ENCODE data around the gene PNRC2.
A peak's percentile ranks its signal among the peaks of the same experiment; 100 is the strongest.

PNRC2 gene, protein sequence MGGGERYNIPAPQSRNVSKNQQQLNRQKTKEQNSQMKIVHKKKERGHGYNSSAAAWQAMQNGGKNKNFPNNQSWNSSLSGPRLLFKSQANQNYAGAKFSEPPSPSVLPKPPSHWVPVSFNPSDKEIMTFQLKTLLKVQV
- total RNA-seq: 64.5 to 225 (median 111) reads per million in 17 experiments

DNA sequence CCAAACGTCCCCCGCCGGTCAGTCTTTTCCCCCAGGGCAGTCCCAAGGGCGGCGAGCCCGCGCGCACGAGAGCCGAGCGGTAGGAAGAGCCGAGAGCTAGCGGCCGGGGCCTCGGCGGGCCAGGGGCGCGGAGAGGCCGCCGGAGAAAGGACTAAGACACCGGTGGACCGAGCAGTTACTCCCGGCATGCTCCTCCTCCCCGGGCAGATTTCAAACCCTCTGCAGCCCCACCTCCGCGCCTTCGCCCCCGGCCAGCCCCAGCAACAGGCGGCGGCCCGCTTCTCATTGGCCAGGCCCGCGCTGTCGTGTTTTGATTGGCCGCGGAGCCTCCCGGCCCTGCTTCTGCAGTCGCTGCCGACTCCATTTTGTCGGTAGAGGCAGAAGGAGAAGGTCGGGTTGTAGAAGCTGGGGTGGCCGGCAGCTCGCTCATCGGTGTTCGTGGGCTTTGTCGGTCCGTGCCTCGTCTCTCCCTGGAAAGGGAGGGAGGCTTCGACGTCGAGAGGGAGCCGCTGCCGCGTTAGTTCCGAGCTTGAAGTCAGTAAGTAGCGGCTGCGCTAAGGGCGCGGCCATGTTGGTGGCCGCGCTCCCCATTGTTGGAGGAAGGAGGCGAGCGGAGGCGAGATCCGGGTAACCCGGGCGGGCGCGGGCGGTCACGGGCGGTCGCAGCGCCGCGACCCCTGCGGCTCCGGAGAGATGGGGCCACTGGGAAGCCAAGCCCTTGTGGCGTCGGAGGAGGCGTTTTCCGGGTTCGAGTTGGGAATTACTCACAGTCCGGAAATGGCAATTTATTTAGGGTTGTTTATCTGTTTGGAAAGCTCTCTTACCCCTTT, at the start of gene PNRC2:
Gene PNRC2, plus strand, starts transcription at position 368 of the 830 bp plus-strand sequence. CDS start 1,630 bp downstream, outside the sequence.
- DNase-seq: peak; percentile 97 to 99 (median 98)

DNA sequence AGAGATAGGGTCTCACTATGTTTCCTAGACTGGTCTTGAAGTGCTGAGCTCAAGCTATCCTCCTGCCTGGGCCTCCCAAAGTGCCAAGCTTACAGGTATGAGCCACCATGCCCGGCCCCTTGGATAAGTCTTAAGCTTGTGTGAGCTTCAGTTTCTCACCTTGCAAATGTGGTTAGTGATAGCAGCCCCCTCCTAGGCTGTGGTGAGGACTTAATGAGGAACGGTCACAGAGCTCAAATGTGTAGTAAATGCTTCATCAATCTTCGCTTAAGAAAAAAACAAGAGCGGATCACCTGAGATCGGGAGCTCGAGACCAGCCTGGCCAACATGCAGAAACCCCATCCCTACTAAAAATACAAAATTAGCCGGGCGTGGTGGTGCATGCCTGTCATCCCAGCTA, 49.5 kb upstream of the PNRC2 start:
- DNase-seq: no peak

DNA sequence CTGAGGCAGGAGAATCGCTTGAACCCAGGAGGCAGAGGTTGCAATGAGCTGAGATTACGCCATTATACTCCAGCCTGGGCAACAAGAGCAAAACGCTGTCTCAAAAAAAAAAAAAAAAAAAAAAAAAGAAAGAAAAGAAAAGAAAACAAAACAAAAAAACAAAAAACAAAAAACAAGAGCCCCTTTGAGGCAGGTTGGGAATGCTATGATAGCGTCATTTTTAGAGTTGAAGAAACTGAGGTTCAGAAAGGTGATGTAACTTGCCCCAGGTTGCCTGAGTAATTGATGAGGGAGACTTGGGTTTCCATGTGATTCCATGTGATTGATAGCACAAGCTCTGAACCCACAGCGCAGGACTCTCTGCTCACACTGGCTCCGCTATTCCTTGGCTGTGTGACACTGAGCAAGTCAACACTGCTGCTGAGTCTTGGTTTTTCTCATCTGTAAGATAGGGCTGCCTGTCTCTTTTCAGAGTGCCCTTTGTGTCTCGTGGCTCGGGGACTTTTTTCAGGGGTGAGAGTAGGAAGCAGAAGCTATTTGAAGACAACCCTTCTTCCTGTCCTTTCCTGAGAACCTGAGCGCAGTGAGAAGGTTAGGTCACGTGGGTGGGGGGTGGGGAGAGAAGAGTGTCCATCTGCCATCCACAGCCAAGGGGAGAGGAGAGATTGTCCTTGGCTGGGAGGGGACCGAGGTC, 48.9 kb upstream of the PNRC2 start:
- DNase-seq: peak; percentile 45 to 71 (median 70)

DNA sequence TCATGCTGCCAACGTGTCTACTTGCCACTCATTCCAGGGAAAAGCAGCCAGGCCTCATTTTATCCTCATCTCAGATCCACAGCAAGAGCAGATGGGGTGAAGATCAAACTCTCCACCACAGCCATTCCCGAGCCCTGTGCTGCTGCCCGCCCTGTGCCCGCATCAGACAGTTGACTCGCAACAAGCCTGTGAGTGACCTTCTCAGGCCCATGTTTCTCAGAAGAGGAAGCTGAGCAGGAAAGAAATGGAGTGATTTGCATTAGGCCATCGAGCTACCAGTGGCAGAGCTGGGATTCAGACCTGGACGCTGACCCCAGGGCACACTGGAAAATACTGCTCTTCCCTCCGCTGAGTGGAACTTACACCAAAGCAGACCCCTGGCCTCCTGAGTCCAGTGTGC, 47.7 kb upstream of the PNRC2 start:
- peak in 3 of 4 experiments; percentile 62 to 66 (median 64) for DNase-seq

DNA sequence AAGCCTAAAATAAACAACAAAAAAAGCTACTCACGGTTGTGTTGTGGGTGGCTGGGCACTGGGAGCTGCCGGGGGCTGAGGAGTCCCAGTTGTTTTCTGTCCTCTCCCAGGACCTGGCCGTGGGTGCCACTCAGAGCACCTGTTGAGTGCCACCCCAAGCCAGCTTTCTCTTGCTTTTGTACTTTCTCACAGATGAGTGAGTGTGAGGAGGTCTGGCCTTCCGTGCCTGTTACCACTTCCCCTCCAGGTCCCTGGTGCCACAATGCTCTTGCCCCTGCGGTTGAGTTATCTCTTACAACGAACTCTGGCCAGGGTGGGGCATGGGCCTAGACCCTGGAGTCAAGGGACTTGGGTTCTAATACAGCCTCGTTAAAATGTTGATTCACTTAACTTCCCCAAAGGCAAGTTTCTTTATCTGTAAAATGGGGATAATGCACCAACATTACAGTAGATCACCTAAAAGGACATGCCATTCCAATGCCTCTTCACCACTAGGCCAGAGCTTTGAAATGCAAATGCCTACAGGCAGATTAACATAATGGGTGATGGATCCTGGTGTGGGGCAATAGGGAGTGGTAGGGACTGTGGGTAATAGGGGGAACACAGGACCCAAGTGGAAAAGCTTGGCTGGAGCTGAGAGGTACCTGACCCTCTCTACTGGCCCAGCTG, 46.3 kb upstream of the PNRC2 start, which contains the start of gene CNR2:
Gene CNR2, minus strand, starts transcription at position 151 of the 669 bp plus-strand sequence. CDS start 37,745 bp downstream, outside the sequence.
- DNase-seq: peak in 1 of 4 experiments; percentile 26

DNA sequence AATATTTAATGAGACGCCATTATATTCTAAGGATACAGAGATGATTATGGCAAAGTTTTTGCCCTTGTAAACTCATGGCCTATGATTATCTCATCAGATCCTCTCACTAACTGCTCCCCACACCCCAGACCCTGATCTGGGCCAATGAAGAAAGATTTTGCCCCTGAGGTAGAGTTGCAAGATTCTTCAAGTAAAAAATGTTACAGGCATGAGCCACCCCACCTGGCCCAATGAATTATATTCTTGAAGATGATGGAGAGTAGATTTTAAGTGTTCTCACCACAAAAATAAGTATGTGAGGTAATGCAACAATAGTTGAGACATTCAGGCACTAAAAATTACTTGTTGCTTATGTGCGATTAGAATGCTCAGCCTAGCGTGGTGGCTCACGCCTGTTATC, 44.7 kb upstream of the PNRC2 start:
- DNase-seq: no peak

DNA sequence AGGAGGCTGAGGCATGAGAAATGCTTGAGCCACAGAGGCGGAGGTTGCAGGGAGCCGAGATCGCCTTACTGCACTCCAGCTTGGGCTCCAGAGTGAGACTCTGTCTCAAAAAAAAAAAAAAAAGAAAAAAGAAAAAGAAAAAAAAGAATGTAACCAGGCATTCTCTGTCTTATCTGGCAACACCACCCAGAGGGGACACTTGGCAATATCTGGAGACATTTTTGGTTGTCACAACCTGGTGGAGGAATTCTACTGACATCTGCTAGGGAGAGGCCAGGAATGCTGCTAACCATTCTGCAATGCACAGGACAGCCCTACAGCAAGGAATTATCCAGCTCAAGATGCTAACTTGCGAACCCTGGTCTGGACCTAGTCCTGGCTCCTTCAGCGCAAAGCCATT, 44.2 kb upstream of the PNRC2 start:
- no peak for DNase-seq

DNA sequence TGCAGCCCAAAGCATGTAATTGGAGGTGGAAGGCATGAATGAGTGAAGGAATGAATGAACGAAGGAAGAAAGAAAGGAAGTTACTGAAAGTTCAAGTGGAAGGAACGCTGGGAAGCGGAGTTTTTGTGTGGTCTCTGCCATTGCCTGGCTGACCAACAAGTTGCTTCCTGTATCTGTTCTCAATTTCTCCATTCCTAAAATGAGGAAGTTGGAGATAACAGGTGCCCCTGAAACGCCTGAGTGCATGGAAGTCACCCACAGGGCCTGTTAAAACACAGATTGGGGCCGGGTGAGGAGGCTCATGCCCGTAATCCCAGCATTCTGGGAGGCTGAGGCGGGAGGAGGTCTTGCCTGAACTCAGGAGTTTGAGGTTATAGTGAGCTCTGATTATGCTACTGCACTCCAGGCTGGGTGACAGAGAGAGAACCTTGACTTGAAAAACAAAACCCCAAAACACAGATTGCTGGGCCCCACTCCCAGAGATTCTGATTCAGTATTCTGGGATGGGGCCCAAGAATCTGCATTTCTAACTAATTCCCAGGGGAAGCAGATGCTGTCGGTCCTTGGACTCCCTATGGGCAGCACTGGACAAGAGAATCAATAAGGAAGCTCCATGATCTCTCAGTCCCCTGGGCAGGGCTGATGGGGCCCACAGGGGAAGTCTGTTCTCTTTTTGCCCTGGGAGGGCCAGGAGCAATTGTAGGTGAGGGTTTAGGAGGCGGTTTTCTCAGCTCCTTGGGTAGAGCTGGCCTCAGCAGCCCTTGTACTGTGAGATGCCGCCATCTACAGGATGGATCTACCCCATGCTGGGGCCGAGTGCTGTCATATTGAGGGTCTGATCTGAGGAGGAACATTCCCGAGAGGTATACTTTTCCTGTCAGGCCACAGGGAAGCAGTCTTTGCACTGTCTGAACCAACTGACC, 43.2 kb upstream of the PNRC2 start:
- peak; percentile 83 to 93 (median 90) for DNase-seq

DNA sequence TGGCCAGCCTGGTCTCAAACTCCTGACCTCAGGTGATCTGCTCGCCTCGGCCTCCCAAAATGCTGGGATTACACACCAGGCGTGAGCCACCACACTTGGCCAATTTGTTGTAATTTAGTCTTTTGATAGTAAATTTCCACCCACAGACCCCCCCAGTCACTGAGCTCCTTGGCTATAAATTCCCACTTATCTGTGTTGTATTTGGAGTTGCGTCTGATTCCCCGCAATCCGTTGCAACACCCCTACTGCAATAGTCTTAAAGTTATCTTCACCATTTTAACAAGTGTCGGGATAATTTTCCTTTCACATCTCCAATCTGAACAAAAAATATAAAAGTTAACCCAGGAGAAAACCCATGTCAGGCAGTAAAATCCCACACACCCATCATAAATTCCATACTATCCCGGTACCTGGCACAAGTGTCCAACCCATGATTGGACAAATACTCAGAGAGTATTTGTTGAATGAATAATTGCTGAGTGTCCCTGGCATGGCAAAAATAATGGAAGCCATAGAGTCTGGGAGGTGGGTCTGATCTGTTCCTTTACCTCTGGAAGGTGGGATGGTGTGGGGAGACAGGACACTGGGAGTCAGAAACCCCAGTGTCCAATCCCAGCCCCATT, 37.2 kb upstream of the PNRC2 start:
- DNase-seq: no peak

DNA sequence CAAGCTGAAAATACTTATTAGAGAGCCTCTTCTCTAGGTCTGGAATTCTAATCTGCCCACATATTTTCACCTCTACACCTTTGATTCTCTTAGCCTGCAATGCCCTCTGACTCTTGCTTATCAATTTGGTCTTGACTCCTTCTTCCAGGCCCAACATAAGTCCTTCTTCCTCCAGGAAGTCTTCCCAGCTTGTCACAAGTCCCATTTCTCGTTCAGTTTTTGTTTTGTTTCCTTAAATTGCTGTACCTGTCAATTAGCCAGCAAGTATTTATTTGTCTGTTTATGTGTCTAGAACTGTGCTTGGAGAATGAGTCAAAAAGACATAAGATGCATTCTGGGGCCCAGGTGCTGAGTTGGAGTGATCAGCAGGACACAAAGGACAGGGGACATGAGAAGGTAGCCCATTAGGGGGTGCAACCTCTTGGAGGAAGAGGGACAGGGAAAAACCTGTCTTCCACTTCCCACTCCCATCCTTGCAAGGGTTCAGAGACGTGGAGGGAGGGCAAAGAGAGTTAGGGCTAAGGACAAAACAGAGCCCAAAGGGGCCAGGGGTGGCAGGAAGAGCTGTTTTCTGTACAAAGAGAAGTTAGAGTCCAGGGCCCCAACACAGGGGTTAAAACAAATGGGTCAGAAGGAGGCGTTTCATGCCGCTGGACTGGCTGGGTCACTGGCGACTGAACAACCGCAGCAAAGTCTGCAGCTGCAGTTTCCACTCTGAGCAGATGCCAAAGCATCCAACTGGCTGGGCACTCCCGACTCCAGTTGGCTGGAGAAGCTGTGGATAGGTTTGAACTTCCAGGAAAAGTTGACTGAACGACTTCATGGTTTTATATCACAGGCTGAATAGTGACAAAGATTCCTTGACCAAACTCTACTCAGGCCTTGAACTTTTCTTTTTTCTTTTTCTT, 35.8 kb upstream of the PNRC2 start:
- no peak for DNase-seq

DNA sequence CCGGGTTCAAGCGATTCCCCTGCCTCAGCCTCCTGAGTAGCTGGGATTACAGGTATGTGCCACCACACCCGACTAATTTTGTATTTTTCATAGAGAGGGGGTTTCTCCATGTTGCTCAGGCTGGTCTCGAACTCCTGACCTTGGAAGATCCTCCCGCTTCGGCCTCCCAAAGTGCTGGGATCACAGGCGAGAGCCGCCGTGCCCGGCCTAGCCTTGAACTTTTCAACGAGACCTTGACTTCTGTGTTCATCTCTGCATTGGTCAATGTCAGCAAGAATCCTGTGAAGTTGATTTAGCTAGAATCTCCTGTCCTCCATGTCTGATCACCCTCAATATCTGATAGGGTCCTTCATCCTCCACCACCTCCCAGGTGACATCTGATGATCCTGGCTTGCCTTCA, 35.0 kb upstream of the PNRC2 start:
- no peak for DNase-seq

DNA sequence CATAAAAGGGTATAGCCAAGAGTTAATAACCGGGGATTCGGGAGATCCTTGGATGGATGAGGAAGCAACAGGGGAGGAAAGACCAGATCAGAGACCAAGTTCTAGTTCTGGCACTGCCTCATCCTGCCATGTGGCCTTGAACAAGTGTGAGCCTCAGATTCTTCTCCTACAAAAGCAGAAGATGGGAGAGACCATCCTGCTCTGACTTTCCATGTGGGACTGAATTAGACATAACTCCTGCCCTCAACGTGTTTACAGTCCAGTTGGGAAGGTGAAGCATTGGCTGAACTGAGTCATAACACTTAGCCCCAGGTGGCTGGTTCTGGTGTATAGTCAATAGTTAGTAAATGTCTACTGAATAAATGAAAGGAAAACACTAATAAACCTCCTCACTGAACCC, 34.3 kb upstream of the PNRC2 start:
- DNase-seq: no peak

DNA sequence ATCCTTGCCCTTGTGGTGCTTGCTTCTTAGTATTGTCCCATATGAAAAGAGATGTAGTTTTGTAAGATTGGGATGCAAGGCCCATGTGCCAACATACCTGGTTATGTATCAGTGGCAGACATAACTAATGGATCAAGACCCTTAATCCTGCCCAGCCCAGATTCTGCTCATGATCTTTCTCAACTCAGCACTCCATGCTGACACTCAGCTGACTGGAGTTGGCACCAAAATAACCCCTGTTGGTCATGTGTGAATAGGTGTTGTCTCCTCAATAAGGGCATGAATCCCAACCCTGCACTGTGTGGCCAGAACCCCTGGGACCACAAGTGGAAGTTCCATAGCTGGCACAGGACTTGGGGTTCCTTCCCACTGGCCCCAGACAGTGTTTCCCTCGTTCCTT, 32.5 kb upstream of the PNRC2 start:
- DNase-seq: no peak

DNA sequence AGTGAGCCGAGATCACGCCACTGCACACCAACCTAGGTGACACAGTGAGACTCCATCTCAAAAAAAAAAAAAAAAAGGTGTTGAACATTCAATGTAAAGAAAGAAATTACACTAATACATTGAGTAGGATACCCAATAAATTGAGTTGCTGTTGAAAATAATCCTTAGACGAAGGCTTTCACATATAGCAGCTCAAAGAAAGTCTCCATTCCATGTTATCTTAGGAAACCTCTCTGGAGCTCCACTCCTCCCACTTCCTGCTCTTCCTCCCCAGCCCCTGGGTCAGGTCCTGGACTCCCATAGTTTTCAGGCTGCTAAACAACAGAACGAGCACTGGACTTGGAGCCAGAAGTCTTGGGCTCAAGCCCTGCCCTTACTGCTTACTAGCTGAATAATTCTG, 30.8 kb upstream of the PNRC2 start:
- no peak for DNase-seq

DNA sequence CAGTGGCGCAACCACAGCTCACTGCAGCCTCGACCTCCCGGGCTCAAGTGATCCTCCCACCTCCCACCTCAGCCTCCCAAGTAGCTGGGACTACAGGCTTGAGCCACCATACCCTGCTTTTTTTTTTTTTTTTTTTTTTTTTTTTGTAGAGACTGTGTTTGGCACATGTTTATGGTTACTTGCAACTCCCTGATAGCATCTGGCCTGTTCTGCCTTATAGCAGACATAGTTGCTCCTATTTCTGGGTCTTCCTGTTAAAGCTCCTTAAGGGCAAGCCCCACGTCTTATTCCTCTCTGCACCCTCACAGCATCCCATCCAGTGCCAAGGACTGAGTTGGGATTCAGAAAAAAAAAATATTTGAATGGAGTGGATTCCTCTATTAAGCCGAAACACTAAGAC, 29.4 kb upstream of the PNRC2 start:
- DNase-seq: no peak

DNA sequence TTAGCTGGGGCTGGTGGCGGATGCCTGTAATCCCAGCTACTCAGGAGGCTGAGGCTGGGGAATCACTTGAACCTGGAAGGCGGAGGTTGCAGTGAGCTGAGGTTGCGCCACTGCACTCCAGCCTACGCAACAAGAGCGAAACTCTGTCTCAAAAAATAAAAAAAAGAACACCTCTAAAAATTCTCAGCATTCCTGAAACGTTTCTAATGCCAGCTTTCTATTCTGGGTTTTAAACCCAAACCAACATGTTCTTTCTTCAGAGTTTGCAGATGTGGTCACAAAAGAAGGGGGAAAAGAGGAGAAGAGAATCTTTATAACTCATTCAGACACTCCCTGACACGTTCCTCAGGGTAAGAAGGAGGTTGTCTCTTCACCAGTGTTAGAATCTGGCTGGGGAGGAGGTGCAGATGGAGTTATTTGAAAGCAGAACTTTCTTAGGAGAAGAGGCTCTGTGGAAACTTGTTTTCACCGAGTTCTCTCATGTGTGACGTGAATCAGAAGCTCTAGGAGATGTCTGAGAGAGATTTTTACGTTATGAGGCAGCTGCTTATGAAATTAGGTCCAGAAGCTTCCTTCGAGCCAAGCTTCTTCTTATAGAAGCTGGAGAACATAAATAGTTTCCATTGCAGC, 28.7 kb upstream of the PNRC2 start:
- peak; percentile 56 to 88 (median 67) for DNase-seq

DNA sequence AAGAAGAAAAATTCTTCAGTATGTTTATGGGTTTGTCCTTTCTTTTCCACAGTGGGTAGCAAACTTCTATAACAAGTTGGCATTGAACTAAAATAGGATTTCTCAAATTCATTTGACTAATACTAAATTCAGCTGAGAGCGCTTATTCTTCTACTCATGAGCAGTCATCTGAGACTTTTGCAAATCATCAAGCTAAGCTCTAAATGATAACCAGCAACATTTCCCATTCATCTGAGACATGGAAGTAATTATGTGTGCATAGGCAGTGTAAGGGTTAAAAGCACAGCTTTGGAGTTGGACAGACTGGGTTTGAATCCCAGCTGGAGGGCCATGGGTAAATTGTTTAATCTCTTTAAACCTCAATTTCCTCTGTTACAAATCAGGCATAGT, 28.1 kb upstream of the PNRC2 start:
- DNase-seq: no peak

DNA sequence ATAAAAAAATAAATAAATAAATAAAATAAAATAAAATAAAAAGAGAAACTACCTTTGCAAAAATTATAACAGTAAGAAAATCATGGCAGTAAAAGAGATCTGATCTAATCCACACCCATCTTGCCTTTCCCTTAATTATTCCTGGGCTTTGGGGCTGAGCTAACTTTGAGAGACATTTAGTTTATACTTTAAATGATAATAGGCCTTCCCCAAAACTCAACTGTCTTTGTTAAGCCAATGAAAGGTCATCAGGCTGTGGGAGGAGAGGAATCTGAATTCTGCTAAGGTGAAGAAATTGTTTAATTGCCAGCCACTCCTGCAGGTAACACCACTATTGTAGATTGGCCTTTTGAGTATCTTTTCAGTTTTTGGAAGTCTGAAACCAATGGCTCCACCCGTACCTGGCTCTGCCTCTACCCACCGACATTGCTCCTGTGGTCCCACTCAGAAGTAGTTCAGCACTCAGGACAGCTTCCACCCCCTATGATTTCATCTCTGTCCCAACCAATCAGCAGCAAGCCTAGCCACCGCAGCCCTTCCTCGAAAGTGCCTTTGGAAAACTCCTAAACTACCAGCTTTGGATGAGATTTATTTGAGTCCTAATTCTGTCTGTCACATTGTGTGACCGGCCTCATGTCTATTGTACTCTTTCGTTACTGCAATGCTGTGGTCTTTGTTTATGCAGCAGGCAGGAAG, 23.0 kb upstream of the PNRC2 start:
- DNase-seq: no peak

DNA sequence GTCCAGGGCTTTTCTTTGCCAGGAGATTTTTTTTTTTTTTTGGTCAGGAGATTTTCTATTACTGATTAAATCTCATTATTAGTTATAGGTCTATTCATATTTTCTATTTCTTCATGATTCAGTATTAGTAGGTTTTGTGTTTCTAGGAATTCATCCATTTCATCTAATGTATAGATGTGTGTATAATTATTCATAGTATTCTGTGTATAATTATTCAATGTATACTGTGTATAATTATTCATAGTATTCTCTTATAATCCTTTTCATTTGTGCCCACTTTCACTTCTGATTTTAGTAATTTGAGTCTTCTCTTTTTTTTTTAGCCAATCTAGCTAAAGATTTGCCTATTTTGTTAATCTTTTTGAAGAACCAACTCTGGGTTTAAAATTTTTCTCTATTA, 12.3 kb upstream of the PNRC2 start:
- DNase-seq: no peak
